Ishikawa (cell line): ENCODE results near the gene RSAD1.
A peak's percentile ranks its signal among the peaks of the same experiment; 100 is the strongest.

ENCODE experiments used
- CEBPB ChIP-seq: IDR thresholded peaks from 2 replicates; pipeline ENCODE4 v1.6.1; 2012
- CREB1 ChIP-seq: IDR thresholded peaks from 2 replicates; pipeline ENCODE4 v1.6.1; 2012; ENCODE audit warnings: low read depth
- EGR1 ChIP-seq: IDR thresholded peaks from 2 replicates; pipeline ENCODE4 v1.6.1; 2012
- EP300 ChIP-seq: IDR thresholded peaks from 2 replicates; pipeline ENCODE4 v1.6.1; 2012; ENCODE audit warnings: borderline replicate concordance
- FOXM1 ChIP-seq: IDR thresholded peaks from 2 replicates; pipeline ENCODE4 v1.6.1; 2012; ENCODE audit warnings: low read depth, borderline replicate concordance
- NFIC ChIP-seq: IDR thresholded peaks from 2 replicates; pipeline ENCODE4 v1.6.1; 2012
- RAD21 ChIP-seq: IDR thresholded peaks from 2 replicates; pipeline ENCODE4 v1.6.1; 2012; ENCODE audit warnings: low read depth
- TAF1 ChIP-seq: IDR thresholded peaks from 2 replicates; pipeline ENCODE4 v1.6.1; 2012; ENCODE audit warnings: low read depth, mild to moderate bottlenecking
- TCF12 ChIP-seq: IDR thresholded peaks from 2 replicates; pipeline ENCODE4 v1.6.1; 2012; ENCODE audit warnings: low read depth
- TEAD4 ChIP-seq: IDR thresholded peaks from 2 replicates; pipeline ENCODE4 v1.6.1; 2012
- YY1 ChIP-seq: IDR thresholded peaks from 2 replicates; pipeline ENCODE4 v1.6.1; 2012; ENCODE audit warnings: low read depth
- ZBTB7A ChIP-seq: IDR thresholded peaks from 2 replicates; pipeline ENCODE4 v1.6.1; 2012; ENCODE audit warnings: low read depth
- TF ChIP-seq, protein P1 (sequence below): IDR thresholded peaks from 2 replicates; pipeline ENCODE4 v1.6.1; 2012
- TF ChIP-seq, protein P2 (sequence below): IDR thresholded peaks from 2 replicates; pipeline ENCODE4 v1.6.1; 2012; ENCODE audit warnings: low read depth, mild to moderate bottlenecking
- TF ChIP-seq, protein P3 (sequence below): IDR thresholded peaks from 2 replicates; pipeline ENCODE4 v1.6.1; 2012

The RSAD1 gene

DNA sequence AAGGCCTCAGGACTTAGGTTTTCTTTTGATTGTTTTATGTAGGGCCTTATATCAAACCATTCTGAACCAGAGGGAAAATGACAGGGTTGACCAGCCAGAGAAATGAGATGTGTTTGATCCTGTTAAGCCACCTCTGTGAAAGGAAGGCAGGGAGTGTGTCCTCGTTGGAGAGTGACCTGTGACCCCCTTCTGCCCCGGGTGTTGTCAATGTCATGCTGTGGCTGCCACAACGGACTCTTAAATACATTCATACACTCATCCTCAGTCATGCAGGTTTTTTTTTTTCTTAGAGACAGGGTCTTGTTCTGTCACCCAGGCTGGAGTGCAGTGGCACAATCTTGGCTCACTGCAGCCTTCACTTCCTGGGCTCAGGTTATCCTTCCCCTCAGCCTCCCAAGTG is 35.7 kb downstream of the RSAD1 start:
- TF ChIP-seq, protein P1, sequence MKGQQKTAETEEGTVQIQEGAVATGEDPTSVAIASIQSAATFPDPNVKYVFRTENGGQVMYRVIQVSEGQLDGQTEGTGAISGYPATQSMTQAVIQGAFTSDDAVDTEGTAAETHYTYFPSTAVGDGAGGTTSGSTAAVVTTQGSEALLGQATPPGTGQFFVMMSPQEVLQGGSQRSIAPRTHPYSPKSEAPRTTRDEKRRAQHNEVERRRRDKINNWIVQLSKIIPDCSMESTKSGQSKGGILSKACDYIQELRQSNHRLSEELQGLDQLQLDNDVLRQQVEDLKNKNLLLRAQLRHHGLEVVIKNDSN, result no peak
- TF ChIP-seq TAF1 (no peak), EGR1 (no peak), YY1 (no peak), CEBPB (no peak)

DNA sequence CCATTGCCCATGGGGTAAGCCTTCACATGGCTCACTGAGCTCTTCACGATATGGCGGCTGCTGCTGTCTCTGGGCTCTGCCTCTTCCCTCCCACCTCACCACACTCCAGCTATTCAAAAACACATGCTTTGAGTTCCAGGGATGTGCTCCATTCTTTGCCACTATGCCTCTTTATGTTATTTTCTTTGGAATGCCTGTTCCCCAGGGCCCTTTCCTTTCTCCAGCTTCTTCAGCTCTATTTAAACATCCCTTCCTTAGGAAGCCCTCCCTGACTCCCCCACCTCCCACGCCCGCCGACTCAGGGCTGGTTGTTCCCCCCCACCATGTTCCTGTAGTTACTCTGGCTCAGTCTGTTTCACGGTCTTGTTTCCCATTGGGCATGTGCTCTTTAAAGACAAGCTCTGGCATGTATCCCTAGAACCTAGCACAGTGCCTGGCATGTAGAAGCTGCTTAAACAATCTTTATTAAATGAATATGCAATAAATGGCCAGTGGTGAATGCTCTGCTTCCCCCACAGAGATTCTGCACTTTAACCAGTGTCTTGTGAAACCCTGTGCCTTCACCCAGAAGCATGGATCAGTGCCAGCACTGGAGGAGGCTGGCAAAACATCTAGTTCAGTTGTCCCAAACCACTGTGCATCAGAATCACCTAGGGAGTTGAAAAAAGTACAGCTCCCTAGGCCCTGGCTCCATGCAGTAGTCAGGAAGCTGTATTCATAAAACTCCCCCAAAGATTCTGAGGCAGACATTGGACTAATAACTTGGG is 36.5 kb downstream of the RSAD1 start:
- no peak for TF ChIP-seq TCF12
- 0 out of 2 replicates have a peak, but pooled peaks have one; percentile 30 for TF ChIP-seq TEAD4

DNA sequence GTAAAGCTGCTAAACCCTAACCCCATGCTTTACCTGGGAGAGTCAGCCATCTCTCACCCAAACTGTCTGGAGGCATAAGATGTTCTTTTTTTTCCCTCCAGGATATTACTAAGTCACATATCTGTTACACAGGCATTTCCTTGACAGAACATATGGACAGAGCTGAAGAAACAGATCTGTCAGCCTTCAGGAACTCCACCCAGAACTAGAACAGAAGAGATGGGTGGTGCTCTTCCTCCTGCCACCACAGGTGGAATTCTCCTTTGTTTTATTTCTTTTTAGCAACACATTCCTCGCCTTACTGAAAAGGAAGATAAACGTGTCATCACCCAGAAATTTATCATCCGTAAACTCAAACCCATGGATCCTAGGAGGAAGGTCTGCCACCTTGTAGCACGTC is 38.4 kb downstream of the RSAD1 start:
- no peak for TF ChIP-seq CREB1
- no peak for TF ChIP-seq YY1
- TF ChIP-seq FOXM1, result no peak
- TF ChIP-seq EP300, result no peak
- no peak for TF ChIP-seq NFIC
- no peak for TF ChIP-seq ZBTB7A
- TF ChIP-seq, protein P1, result no peak
- TF ChIP-seq TEAD4, result no peak
- TF ChIP-seq, protein P2, sequence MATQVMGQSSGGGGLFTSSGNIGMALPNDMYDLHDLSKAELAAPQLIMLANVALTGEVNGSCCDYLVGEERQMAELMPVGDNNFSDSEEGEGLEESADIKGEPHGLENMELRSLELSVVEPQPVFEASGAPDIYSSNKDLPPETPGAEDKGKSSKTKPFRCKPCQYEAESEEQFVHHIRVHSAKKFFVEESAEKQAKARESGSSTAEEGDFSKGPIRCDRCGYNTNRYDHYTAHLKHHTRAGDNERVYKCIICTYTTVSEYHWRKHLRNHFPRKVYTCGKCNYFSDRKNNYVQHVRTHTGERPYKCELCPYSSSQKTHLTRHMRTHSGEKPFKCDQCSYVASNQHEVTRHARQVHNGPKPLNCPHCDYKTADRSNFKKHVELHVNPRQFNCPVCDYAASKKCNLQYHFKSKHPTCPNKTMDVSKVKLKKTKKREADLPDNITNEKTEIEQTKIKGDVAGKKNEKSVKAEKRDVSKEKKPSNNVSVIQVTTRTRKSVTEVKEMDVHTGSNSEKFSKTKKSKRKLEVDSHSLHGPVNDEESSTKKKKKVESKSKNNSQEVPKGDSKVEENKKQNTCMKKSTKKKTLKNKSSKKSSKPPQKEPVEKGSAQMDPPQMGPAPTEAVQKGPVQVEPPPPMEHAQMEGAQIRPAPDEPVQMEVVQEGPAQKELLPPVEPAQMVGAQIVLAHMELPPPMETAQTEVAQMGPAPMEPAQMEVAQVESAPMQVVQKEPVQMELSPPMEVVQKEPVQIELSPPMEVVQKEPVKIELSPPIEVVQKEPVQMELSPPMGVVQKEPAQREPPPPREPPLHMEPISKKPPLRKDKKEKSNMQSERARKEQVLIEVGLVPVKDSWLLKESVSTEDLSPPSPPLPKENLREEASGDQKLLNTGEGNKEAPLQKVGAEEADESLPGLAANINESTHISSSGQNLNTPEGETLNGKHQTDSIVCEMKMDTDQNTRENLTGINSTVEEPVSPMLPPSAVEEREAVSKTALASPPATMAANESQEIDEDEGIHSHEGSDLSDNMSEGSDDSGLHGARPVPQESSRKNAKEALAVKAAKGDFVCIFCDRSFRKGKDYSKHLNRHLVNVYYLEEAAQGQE, result no peak
- no peak for TF ChIP-seq CEBPB
- no peak for TF ChIP-seq TAF1
- no peak for TF ChIP-seq TCF12
- no peak for TF ChIP-seq RAD21
- TF ChIP-seq, protein P3, sequence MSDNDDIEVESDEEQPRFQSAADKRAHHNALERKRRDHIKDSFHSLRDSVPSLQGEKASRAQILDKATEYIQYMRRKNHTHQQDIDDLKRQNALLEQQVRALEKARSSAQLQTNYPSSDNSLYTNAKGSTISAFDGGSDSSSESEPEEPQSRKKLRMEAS, result no peak
- no peak for TF ChIP-seq EGR1

DNA sequence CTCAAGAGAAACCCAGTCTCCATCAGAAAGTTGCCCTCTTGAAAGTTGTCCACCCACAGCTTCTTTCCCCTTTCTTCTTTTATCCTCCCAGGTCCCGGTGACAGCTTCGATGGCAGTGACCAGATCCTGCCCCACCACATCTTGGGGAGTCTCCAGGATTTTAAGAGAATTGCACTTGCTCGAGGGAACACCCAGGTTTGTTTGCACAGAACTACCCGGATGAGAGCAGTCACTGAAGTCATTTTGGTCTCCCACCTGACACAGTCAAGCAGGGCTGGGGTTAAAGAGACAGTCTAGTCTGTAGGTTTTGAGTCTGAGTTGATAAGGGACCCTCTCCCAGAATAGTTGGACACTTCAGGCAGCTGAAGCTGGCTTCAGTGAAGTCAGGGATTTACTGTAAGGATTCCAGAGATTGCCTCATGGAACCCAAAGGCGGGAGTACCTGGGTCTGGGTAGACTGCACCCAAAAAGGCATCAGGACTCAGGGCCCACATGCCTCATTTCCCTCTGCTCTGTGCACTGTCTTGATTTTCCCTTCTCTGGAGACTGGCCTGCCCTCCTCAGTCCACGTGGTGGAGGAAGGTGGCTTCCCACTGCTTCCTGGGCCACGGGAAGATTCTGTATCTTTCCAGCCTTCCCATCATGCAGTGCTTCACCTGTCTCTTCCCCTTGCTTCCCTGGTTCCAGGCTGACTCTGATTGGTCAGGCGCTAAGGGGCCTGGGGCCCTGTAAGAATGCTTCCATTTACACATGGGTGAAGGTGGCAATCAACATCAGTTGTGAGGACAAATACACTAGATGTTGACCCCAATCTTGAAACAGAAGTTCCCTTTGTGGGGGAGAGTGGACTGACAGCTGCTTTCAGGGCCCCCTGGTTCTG is 39.1 kb downstream of the RSAD1 start:
- TF ChIP-seq YY1 (no peak), FOXM1 (no peak), TAF1 (no peak), CEBPB (no peak), EP300 (no peak), EGR1 (no peak), ZBTB7A (no peak), TCF12 (no peak), CREB1 (no peak), RAD21 (no peak), TEAD4 (no peak), NFIC (no peak)
- TF ChIP-seq, protein P1, result no peak
- TF ChIP-seq, protein P2, result no peak
- TF ChIP-seq, protein P3, result no peak

DNA sequence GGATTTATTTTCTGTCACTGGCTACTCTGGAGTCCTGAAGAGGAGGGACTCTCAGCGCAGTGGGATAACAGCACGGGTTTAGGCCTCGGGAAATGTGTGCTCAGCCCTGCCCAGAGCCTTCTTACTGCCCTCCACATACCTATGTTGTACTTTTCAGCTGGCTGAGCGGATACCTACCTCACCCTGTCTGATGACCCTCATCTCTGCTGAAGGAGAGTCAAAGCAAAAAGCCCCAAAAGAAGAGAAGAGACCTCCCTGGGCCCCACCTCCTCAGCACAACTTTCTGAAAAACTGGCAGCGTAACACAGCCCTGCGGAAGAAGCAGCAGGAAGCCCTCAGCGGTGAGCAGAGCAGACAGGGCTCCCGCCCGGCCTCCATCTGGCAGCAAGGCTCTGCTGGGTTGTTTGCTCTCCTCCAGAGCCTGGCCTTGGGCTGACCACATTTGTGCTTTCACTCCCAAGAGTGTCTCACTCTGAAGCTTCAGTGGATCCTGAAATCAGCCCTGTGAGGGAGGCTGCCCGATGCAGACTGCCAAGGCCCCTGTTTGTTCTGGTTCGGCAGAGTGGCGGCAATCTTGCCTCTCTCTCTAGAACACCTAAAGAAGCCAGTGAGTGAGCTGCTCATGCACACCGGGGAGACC is 39.8 kb downstream of the RSAD1 start:
- no peak for TF ChIP-seq ZBTB7A
- TF ChIP-seq CREB1, result no peak
- no peak for TF ChIP-seq TEAD4
- no peak for TF ChIP-seq FOXM1
- TF ChIP-seq, protein P3, result no peak
- no peak for TF ChIP-seq TCF12
- TF ChIP-seq, protein P2, result no peak
- no peak for TF ChIP-seq NFIC
- no peak for TF ChIP-seq YY1
- TF ChIP-seq TAF1, result no peak
- TF ChIP-seq EGR1, result no peak
- TF ChIP-seq CEBPB, result no peak
- TF ChIP-seq EP300, result no peak
- no peak for TF ChIP-seq RAD21
- TF ChIP-seq, protein P1, result no peak
